B cell (primary cell): Measurements from ENCODE around the gene FLNB. TPM values are rescaled to one million over a fixed set of nuclear protein-coding genes. Genes with fewer than 3 reads are reported as not detected.

Experiments used
- ATAC-seq: fragments of 200-7000 bp; cut with Tn5 transposase; one replicate; pipeline ENCODE4 v1.10.0; 2021; ENCODE audit warnings: low read depth, mild to moderate bottlenecking, moderate number of reproducible peaks, moderate library complexity
- CTCF ChIA-PET: fragments of 350-600 bp; sonication (Branson Sonifier 250); formaldehyde crosslinking; loops from one replicate; lab custom pipeline; 2021; ENCODE audit warnings: antibody characterized with exemption, inconsistent platforms; lab: Charles Lee
- POLR2A ChIA-PET: fragments of 350-600 bp; sonication (Branson Sonifier 250); formaldehyde crosslinking; loops from one replicate; lab custom pipeline; 2021; ENCODE audit warnings: antibody characterized with exemption; lab: Charles Lee
- DNase-seq: peaks from one replicate; pipeline ENCODE4 v3.0.0; 2013
- H2AFZ ChIP-seq: 2 replicates; pipeline ENCODE4 v1.6.1; 2012; ENCODE audit warnings: mild to moderate bottlenecking, low read depth, low read length; ENCODE audit not compliant: insufficient read depth, poor library complexity, severe bottlenecking
- H3K27ac ChIP-seq, 2 donors: 1 replicate in 1 of 2; 2 replicates in 1 of 2; pipeline ENCODE4 v1.5.1; 2012 to 2013; ENCODE audit warnings: low read length in 2 of 2, mild to moderate bottlenecking in 2 of 2, moderate library complexity in 1 of 2
- H3K27me3 ChIP-seq, 4 experiments: fragments of 200-600 bp in 1 of 4; sonication (generic) in 1 of 4; replicated peaks in 1 of 4; 1 replicate in 2 of 4; 2 replicates in 2 of 4; pipeline versions ENCODE4 v1.6.1 to v1.7.0; 2013 to 2016; ENCODE audit warnings: low read length in 3 of 4, mild to moderate bottlenecking in 2 of 4, mixed read lengths in 1 of 4, moderate library complexity in 1 of 4; ENCODE audit not compliant: insufficient read depth in 4 of 4, control insufficient read depth in 3 of 4; ENCODE audit errors: control extremely low read depth in 1 of 4
- H3K36me3 ChIP-seq, 2 experiments: replicated peaks in 1 of 2; 1 replicate in 1 of 2; 2 replicates in 1 of 2; pipeline versions ENCODE4 v1.6.1 to v1.7.1; 2013; ENCODE audit warnings: low read length in 1 of 2; ENCODE audit not compliant: insufficient read depth in 2 of 2, control insufficient read depth in 1 of 2; ENCODE audit errors: control extremely low read depth in 1 of 2, extremely low read depth in 1 of 2
- H3K4me1 ChIP-seq, 2 donors: fragments of 200-600 bp in 1 of 2; sonication (generic) in 1 of 2; 1 replicate in 1 of 2; 2 replicates in 1 of 2; pipeline versions ENCODE4 v1.5.1 to v1.6.1; 2013 to 2017; ENCODE audit warnings: low read length in 2 of 2; ENCODE audit not compliant: control insufficient read depth in 2 of 2, insufficient read depth in 2 of 2
- H3K4me2 ChIP-seq: replicated peaks from 2 replicates; pipeline ENCODE3; 2012; ENCODE audit warnings: mild to moderate bottlenecking, low read depth, low read length; ENCODE audit not compliant: poor library complexity, severe bottlenecking
- H3K4me3 ChIP-seq, 5 experiments: fragments of 200-600 bp in 1 of 5; sonication (generic) in 1 of 5; 1 replicate in 3 of 5; 2 replicates in 2 of 5; pipeline versions ENCODE4 v1.5.1 to v1.7.0; 2011 to 2016; ENCODE audit warnings: low read length in 4 of 5, mild to moderate bottlenecking in 4 of 5, low read depth in 2 of 5, control low read depth in 1 of 5, moderate library complexity in 1 of 5; ENCODE audit not compliant: insufficient read depth in 1 of 5; ENCODE audit errors: control extremely low read depth in 1 of 5, extremely low read depth in 1 of 5
- H3K79me2 ChIP-seq: fragments of 200-600 bp; sonication (generic); one replicate; pipeline ENCODE4 v1.6.0; 2016; ENCODE audit warnings: low read length; ENCODE audit not compliant: control insufficient read depth, insufficient read depth
- H3K9ac ChIP-seq: fragments of 200-600 bp; sonication (generic); 2 replicates; pipeline ENCODE4 v1.6.1; 2017; ENCODE audit warnings: mild to moderate bottlenecking, low read length, moderate library complexity
- H3K9me3 ChIP-seq, 3 donors: one replicate each; pipeline versions ENCODE4 v1.6.1 to v1.7.1; 2013; ENCODE audit warnings: low read length in 2 of 3; ENCODE audit not compliant: control insufficient read depth in 2 of 3, insufficient read depth in 1 of 3; ENCODE audit errors: control extremely low read depth in 1 of 3
- H4K20me1 ChIP-seq: 2 replicates; pipeline ENCODE4 v1.6.0; 2012; ENCODE audit warnings: mild to moderate bottlenecking, low read length; ENCODE audit not compliant: insufficient read depth, control insufficient read depth, poor library complexity, severe bottlenecking
- H3K27ac Mint-ChIP-seq: one replicate; pipeline ENCODE4 v1.8.0; 2021; ENCODE audit warnings: mixed read lengths
- H3K27me3 Mint-ChIP-seq: one replicate; pipeline ENCODE4 v1.8.0; 2021; ENCODE audit warnings: mixed read lengths
- H3K4me1 Mint-ChIP-seq: one replicate; pipeline ENCODE4 v1.8.0; 2021; ENCODE audit warnings: mixed read lengths
- H3K4me3 Mint-ChIP-seq: one replicate; pipeline ENCODE4 v1.8.0; 2021; ENCODE audit warnings: mixed read lengths
- H3K9me3 Mint-ChIP-seq: one replicate; pipeline ENCODE4 v1.8.0; 2022; ENCODE audit warnings: mixed read lengths; ENCODE audit not compliant: insufficient read depth
- EZH2 ChIP-seq: IDR thresholded peaks from 2 replicates; pipeline ENCODE4 v1.6.1; 2012; ENCODE audit warnings: borderline replicate concordance, low read depth, mild to moderate bottlenecking, moderate library complexity, low read length; ENCODE audit not compliant: insufficient read depth, poor library complexity, severe bottlenecking
- WGBS: methylation state at CpG from one replicate; pipeline ENCODE4 v1.1.5; 2013; ENCODE audit warnings: missing lambda C conversion rate; ENCODE audit not compliant: insufficient coverage; 5-methylcytosine and 5-hydroxymethylcytosine counted together
- intact Hi-C: fragments of 100-400 bp; cut with micrococcal nuclease; formaldehyde crosslinking; loops from one replicate; pipeline ENCODE4 v1.10.0; 2022
- polyA plus RNA-seq: library from polyadenylated mRNA; depleted of rRNA; stranded (reverse); fragments of >200 nt; gene quantifications from 2 replicates; pipeline ENCODE4 v1.2.3, GENCODE V29; 2012
- total RNA-seq, 2 donors: library from RNA; stranded (reverse); fragments of 120-200 nt in 1 of 2; gene quantifications; 1 replicate in 1 of 2; 2 replicates in 1 of 2; pipeline versions ENCODE4 v1.2.3 to v1.2.4, GENCODE V29; 2013 to 2022
- TF ChIP-seq, protein P1 (sequence below): fragments of 200-600 bp; IDR thresholded peaks from one replicate; pipeline ENCODE4 v1.8.0; 2022; ENCODE audit warnings: antibody characterized with exemption, mild to moderate bottlenecking

The FLNB gene
- total and polyA plus RNA-seq, 2 donors (not counting 1 experiment from before 2014, with no cell fraction given), result 25.5 to 28.3 TPM

DNA sequence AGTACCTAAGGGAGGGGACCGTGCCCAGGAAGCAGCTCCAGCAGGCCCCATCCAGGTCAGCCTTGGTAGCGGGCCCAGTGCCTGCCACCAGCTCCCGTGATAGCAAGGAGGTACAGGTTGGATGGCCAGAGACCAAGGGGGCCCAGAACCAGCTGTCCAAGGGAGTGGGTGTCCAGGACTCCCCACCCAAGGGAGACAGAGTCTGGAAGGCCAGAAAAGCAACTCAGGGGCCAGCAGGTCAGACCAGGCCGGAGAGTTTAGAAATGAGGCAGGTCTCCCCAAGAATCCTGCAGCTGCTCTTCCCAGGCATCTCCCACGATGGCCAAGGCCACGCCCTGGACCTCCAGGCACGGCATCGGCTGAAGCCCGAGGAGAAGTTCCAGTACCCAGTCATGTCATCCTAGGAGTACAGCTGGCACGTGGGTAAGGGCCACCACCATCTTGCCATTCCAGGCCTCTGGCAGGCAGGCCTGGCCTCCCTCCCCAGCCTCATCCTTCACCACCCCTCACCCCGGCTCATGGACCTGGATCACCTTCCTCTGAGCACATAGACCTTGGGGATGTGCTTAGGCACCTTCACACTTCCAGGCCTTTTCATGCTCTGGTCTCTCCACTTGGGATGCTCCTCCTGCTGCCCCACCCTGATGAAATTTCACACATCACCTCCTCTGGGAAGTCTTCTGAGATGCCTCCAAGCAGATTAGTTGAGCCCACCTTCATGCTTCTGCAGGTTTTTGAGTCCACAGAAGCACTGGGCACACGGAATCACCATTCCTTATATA is 172.1 kb downstream of the FLNB start:
- CTCF ChIA-PET, result interaction anchor here (1.1 to 15.0 kb wide), 5 partner anchors 8 to 172 kb away, joined by 3 to 334 read pairs (median 5); partner anchors contain the start of gene FLNB

More for the DNA sequence above, 172.1 kb downstream of the FLNB start:
- Mint-ChIP-seq H3K4me3 (no peak overlapping the region), H3K27me3 (no peaks in the 10 kb centered on the region), H3K4me1 (peaks cover 27% of the 10 kb centered on the region), H3K27ac (peak overlapping the region; percentile 1), H3K9me3 (no peaks in the 10 kb centered on the region)
- POLR2A ChIA-PET, result no interaction called here
- Histone ChIP-seq H3K9me3 (no peaks in the 10 kb centered on the region), H3K9ac (no peak overlapping the region), H3K36me3 (no peaks in the 10 kb centered on the region), H3K27me3 (peaks cover 0 to 8% (median 3%) of the 10 kb centered on the region in 4 experiments), H4K20me1 (no peaks in the 10 kb centered on the region), H3K79me2 (no peaks in the 10 kb centered on the region), H3K27ac (no peak overlapping the region), H3K4me3 (no peak overlapping the region), H2AFZ (no peak overlapping the region), H3K4me2 (no peak overlapping the region), H3K4me1 (peaks cover 18 to 24% of the 10 kb centered on the region in 2 donors)
- WGBS, result 98% methylated on average over 11 of the region's 12 CpGs
- TF ChIP-seq, protein P1, sequence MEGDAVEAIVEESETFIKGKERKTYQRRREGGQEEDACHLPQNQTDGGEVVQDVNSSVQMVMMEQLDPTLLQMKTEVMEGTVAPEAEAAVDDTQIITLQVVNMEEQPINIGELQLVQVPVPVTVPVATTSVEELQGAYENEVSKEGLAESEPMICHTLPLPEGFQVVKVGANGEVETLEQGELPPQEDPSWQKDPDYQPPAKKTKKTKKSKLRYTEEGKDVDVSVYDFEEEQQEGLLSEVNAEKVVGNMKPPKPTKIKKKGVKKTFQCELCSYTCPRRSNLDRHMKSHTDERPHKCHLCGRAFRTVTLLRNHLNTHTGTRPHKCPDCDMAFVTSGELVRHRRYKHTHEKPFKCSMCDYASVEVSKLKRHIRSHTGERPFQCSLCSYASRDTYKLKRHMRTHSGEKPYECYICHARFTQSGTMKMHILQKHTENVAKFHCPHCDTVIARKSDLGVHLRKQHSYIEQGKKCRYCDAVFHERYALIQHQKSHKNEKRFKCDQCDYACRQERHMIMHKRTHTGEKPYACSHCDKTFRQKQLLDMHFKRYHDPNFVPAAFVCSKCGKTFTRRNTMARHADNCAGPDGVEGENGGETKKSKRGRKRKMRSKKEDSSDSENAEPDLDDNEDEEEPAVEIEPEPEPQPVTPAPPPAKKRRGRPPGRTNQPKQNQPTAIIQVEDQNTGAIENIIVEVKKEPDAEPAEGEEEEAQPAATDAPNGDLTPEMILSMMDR, result no peak
- TF ChIP-seq EZH2, result no peak
- no peak for DNase-seq
- intact Hi-C loops, result no loop called here
- ATAC-seq, result no peak
